Activated CD4-positive, CD25-positive, alpha-beta regulatory T cell treated with anti-CD3 and anti-CD28 coated beads, Interleukin-2, amount 50 U/mL, for 24 hours (primary cell): ENCODE measurements around the gene ZKSCAN5.
A peak's percentile ranks its signal among the peaks of the same experiment; 100 is the strongest.

Source experiments
- ATAC-seq, 2 donors: fragments of 150-1000 bp; cut with Tn5 transposase; one replicate each; pipeline ENCODE4 v1.10.0; 2021; ENCODE audit warnings: mild to moderate bottlenecking in 1 of 2, moderate library complexity in 1 of 2

The ZKSCAN5 gene

DNA sequence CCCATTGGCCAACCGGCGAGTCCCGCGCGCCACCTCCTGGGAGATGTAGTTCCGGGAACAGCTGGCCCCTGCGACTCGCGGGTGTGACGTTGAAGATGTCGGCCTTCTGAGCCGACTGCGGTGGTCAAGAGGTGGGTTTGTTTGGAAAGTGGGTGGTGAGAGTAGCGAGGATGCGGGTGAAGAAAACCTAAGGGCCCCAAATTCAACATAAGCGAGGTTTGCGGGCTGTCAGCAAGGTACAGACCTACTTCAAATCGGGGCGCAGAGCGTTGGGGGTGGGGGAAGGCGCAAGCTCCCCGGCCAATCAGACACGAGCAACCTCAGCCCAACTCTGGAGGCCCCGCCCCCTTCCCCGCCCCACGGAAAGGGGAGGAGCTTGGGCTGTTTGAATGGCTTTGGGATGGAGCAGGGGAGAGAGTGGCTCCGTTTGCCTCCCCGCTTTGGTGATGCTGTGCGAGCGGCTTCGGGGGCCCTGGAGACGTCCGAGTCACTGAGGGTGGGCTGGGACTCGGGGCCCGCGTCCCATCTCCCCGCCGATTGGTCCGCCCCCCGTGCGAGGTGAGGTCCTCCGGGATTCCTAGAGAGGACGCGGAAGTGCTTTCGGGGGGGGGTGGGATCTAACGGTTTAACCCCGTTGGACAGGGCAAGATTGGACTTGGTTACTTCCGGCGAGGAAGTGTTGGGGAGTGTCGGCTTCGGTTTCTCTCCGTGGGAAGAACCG, at the start of gene ZKSCAN5:
Gene ZKSCAN5, plus strand, starts transcription at position 60 of the 721 bp plus-strand sequence. CDS start 1,383 bp downstream, outside the sequence.
- peak; percentile 82 to 85 for ATAC-seq

DNA sequence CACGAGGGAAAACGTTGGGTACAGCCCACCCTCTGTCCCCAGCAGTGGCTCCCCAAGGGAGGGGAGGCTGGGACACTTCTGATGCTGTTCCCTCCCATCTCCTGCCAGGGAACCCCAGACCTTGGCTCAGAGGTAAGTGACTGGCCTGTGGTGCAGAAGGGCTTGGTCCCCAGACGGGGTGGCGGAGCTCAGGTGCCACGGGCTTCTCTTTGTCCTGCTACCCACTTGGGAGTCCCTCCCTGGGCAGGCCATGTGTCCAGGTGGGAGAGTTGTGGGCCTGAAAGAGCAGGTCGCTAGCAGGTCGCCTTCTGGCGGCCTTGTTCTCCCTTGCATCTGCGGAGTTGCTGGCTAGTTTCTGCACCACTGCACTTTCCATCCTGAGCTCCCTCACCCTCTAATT, 48.6 kb upstream of the ZKSCAN5 start:
- no peak for ATAC-seq

DNA sequence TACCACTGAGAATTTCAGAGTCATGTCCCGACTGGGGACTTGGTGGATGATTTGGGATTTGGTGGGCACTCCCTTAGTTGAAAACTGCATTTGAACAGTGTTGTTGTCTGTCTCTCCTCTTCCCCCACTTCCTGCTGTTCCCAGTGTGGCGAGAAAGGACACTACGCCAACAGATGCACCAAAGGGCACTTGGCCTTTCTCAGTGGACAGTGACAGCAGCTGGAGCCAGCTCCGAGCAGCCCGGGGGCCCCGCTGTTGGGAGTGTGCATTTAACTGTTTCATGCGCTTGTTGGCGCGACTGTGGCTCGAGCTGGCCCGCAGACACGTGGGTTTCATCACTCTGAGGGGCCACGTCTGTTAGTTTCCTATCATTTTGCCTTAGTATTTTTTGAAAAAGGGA, 48.2 kb upstream of the ZKSCAN5 start:
- ATAC-seq = no peak

DNA sequence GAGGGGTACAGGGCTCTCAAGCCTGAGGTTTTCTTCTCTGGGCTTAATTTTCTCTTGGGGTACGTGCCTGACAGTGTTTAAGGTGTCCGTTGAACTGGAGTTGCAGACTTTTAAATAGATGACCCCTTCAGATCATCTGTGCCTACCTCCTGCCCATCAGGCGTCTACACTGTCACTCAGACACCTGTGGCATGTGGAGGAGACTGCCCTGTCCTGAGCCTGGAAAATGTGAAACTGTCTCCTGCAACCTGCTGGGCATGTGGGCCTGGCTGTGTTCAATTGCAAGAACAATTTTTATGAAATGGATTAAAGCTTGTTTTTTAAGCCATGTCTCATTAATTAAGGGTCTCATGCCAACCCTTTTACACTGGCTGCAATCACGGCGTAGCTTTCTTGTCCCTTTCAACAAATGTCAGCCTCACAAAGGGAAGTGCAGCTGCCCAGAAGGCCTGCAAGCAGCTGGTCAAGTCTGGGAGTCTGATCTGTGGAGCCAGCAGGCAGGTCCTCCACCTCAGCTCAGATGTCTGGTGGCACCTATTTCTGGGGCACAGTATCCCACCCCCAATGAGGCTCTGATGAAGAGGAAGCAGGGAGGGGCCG, 47.3 kb upstream of the ZKSCAN5 start:
- ATAC-seq = no peak

DNA sequence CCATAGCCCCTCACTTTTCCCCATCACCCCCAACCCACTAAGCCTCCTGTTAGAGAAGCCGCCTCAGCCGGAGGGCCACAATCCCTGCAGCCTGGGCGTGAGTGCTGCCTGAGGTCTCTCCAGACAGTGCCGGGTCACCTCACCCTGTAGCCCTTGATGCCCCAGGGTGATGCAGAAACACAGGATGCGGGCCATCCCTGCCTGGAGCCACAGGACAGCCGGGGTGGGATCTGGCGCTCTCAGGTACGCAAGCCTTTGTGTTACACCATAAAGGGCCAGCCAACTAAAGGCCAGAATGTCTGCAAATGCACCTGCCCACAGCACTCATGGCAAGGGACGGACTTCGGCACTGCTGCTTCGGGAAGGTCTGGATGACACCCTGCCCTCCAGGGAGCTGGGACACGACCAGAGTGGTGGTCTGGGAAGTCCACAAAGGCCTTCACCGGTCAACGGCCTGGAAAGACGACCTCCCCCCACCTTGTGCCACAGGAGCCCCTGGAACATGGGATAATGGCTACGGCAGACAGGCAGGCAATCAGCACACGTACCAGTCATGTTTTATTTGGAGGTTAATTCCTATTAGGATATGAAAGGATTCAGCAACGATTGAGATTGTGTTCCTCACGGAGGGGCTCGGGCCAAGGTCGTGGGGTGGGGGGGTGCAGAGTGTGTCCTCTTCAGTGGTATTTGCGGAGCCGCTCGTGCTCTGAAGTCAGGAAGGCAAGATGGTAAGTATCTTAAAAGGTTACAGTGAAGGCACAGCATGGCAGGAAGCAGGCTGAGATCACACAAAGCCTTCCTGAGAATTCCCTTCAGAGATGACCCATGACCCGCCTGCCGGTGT, 46.6 kb upstream of the ZKSCAN5 start:
- ATAC-seq = no peak

DNA sequence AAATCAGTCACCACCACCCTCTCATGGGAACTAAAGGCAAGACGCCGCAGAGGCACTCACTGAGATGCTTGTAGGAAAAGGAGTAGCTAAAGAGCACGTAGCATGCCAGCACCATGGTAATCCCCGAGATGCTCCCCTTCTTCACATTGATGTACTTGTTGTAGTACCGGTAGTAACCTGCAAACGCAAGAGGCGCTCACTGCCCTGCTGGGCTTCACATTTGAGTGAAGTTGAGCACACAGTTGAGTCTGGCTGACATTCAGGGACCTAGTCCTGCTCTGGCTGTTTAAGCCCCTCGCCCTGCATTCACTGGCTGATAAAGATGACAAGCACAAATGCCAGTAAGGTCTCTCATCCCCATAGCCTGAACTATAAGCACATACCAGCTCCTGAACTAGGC, 45.4 kb upstream of the ZKSCAN5 start:
- ATAC-seq = peak; percentile 33 to 62

DNA sequence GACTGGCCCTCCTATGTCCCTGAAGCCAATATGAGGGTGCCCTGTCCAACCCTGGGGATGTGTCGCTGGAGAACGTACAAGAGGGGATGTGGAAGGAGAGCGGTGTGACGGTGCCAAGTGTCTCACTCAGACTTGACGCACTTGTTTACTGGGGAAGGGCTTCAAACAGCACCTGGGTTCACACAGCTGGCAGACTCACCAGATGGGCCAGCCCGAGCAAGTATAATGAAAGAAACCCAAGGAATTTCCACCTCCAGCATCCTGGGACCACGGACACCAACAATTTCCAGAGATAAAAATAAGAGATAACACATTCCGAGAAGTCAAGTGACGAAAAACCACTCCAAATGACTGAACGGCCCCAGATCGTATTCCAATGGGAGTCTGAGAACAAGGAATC, 43.8 kb upstream of the ZKSCAN5 start:
- ATAC-seq = no peak

DNA sequence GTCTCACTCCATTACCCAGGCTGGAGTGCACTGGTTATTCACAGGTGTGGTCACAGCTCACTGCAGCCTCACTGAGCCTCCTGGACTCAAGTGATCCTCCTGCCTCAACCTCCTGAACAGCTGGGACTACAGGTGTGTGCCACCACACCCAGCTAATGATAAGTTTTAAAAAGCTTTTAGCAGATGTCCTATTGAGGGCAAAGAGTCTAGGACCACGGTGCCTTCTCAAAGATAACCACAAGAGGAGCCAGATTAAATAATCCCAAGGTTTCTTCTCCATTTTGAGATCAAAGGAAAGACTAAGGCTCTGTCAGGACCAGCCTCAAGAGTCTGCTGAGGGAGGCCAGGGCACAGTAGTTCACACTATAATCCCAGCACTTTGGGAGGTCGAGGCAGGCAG, 43.2 kb upstream of the ZKSCAN5 start:
- ATAC-seq = no peak

DNA sequence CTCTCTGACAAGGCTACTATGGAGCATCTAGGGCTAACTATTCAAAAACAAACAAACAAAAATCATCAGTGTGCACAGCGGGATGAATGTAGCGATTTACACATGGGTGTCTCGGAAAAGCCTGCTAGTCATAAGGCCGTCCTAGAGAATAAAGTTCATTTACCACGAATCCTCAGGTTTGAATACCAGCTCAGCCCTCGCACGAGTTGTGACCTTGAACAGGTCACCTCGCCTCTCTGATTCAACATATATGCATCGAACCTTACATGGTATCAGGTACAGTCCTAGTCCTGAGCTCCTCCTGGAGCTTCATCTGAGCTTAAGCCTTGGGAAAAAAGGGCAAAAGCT, 39.1 kb upstream of the ZKSCAN5 start:
- ATAC-seq = peak in 1 of 2 donors; percentile 2

DNA sequence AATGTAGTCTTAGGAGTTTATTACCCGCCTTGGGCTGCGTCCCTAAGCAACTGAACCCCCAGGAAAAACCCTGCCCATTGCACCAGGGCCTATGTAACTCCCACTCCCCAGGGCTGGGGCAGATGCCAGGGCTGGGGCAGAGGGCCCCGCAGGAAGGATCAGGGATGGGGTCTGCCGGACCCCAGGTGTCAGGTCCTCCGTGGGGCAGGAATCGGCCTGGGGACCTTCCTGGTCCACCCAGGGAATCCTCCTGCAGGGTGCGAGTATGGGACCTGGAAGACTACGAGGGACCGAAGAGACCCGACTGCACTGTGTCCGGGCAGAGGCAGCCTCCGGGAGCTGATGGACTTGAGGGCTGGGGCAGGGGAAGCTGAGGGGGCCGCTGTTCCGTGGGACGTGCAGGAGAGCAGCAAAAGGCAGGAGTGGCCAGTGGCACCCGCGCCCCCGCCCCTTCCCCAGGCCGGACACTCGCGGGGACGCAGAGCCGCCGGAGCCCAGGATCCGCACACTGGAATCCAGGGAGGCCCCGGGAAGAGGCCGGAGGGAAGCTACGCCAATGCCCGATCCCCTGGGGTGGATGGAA, 36.0 kb upstream of the ZKSCAN5 start:
- ATAC-seq = no peak

DNA sequence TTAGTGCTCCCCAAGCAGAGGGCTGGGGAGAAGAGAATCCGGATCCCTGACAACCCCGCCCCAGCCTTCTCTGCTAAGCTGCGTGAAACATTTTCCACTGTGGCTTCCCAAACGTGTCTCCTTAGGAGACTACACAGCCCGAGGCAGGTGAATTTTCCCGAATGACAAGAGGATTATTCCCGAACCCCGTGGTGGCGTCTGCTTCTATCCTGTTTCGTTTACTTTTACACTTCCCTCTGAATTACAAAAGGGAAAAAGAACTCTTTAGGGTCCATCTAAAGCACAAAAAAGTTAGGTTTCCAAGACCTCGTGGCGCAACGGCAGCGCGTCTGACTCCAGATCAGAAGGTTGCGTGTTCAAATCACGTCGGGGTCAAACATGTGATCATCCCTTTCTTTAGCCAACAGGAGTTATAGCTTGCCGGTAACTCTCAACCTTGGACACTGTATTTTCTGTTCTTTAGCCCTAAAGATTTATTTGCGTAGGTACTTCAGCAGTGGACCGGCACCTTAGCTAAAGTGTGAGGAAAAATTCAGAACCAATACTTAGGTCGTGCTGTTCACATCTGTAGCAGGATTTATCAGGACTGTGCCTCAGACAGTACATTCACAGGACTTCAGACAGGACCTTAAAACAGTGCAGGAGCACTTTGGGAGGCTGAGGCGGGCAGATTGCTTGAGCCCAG, 34.9 kb upstream of the ZKSCAN5 start:
- no peak for ATAC-seq

DNA sequence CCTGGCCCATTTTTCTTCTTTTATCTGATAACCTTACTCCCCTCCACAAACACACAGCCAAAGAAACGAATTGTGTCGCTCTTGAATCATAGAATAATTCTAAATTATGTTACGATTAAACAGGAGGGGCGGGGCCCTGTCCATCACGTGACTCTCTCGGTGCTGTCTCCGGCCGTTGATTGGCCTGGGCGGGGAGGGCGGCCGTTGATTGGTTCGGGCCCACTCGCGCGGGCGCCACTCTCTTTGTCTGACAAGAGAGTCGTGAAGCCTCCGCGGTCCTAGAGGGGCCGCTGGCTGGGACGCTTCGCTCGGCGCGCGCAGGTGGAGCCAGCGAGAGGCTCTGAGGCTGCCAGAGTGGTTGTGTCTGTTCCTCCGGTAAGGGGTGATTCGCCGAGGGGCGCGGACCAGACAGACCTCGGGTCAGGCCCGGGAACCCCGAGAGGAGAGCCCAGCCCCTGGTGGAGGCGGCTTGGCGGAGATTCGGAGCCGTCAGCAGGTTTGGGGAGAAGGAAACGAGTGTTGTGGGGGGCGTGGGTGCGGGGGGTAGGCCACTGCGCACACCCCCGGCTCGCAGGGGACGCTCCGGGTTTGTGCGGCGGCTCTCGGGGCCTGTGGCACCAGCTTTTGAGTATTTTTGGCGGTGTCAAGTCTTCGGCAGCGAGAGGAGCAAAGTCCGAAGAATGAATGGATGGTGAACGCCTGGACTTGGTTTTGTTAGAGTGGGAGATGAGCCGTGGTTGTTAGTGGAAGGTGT, 31.7 kb upstream of the ZKSCAN5 start, which contains the start of gene ZNF789:
Gene ZNF789, plus strand, starts transcription at position 330 of the 754 bp plus-strand sequence. CDS start 3,567 bp downstream, outside the sequence.
- ATAC-seq = peak; percentile 98 to 99

DNA sequence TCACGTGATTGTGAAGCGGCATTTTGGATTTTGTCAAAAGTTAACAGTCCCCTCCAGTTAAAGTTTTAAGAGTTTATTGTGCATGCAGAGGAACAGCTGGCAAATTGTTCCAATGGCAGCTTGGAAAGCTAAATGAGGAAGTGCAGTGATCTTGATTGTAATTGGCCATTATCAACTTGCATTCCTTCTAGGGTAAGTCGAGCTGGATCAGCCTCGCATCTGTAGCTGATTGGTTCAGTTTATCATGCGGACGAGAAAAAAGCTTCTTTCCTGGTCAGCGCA, 31.2 kb upstream of the ZKSCAN5 start:
- no peak for ATAC-seq

DNA sequence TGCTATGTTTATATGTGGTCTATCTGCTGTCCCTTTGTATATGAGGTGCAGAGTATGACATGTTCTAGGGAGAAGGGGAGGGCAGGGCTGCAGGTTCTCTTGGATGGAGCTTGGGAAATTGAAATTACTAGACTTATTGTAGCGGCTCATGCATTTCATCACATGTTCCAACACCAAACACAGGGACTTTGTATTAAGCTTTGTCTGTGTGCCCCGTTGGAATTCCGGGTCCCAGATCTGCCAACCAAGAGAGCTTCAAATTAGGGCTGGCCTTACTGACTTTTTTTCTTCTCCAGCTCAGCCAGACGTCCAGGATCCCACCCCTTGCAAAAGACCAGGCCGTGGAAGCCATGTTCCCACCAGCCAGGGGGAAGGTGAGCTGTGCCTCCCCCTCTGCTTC, 28.4 kb upstream of the ZKSCAN5 start:
- ATAC-seq = no peak

DNA sequence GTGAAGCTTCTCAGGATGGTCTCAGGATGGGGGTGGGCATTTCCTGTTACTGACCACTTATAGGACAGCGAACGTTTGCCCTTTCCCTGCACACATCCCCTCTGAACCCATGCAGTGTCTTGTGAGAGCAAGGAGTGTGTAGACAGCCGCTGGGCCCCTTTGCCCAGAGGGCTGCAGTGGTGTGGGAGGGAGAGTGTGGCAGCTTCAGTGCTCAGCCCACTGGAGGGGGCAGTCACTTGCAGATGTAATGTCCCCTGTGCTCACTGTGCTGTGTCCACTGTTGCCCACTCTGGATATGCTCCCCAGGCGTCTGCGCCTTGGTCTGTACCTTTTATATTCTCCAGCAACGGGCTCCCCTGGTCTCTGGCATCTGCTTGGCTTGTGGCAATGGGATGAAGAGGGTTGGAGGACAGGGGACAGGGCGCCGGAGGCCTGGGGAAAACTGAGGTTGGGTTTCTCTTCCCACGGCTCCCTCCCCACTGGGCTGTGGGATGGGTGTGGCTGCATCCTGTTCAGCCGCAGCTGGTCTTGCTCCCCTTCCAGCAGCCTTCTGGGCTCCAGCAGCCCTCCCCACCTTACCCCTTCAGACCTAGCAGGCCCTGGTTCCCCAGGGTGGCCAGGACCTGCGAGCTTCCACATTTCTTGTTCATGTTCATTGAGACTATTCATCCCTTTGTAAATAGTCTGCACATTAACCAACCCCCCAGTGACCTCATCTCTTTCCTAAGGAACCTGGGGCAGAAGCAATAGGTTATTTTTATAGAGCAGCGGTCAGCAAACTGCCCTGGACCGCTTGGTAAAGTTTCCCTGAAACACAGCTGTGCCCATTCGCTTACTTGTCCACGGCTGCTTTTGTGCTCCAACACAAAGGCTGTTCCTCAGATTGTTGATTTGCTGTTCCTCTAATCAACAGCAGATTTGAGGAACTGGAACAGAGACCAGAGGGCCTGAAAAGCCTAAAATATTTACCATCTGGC, 25.7 kb upstream of the ZKSCAN5 start:
- ATAC-seq = no peak

DNA sequence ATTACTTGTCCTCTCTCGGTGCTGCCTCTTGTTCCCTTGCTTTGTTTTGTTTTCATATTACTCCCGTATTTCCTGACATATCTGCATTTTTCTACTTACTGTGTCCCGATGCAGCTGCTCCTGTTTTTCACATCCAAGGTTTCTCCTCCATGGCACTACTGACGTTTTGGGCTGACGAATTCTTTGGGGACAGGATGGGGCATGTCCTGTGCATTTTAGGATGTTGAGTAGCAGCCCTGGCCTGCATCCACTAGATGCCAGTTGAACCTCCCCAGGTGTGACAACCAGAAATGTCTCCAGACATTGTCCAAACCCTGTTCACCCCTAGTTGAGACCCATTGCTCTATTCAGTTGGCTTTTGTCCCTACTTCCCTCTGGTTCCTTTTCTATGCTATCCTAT, 19.4 kb upstream of the ZKSCAN5 start:
- no peak for ATAC-seq

DNA sequence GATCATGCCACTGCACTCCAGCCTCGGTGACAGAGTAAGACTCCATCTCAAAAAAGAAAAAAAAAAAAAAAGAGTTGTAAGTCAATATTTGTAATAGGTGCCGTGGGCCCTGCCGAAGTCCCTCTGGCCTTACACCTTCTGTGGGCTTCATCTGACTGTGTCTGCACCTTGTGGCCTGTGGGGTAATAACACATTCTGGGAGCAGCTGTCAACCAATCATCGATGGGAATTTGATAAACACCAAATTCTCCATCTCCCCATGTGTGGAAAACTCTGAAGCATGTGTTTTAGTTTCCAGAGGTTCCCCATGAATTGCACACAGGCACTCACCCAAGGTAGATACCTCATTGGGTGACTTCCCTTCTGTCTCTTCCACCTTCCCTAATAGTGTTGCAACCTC, 15.2 kb upstream of the ZKSCAN5 start:
- ATAC-seq = no peak

DNA sequence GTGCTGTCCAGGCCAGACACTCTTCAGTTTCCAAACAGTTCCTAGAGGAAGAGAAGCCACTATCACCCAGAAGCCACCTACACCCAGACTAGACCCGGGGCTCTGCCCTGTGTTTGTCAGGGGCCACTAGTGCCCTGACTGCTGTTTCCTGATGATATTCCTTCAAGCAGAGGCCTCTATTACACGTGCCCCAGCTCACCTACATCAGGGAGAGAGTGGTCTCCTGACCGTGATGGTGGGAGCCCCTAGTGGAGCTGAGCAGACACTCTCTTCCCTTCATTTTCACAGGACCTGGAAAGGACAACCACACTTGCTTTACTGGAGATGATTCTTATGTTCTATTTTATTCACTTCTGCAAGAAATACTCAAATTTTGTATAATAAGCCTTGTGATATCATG, 13.6 kb upstream of the ZKSCAN5 start:
- ATAC-seq = no peak

DNA sequence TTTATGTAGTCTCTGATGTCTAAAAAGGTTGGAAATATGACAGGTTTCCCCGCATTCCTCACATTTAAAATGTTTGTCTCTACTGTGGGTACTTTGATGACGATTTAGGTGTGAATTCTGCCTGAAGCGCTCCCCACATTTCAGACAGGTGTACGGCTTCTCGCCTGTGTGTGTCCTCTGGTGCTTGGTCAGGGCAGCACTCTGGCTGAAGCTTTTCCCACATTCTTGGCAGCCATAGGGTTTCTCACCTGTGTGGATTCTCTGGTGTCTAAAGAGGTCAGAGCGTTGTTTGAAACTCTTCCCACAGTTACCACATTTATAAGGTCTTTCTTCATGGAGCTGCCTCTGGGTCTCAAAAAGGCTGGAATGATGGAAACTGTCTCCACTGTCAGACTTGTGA, 10.6 kb upstream of the ZKSCAN5 start:
- no peak for ATAC-seq

DNA sequence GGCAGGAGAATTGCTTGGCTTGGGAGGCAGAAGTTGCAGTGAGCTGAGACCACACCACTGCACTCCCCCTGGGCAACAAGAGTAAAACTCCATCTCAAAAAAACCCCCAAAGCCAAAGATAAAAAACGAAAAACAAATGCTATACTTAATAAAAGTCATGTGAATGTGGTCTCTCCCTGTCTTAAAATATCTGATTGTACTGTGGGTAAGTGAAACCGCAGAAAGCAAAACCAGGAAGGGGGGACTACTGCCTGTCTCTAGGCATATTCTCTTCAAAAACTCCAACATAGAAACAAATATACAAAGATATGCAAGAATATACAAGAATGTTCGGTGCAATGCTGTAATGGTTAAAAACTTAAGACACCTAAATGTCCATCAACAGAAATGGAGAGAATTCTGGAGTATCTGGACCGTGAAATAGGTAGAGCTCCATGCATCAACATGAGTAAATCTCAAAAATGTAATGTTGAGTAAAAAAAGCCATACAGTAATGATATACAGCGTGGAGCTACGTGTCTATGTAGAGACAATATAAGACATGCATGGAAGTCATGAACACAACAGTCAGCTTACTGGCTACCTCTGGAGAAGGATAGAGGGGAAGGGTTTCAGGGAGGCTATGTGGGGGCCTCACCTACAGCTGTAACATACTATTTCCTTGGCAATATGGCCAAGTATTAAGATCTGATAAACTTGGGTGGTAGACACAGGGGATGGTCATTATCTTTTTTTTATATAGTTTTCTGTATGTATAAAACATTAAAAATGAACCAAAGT, 6.5 kb upstream of the ZKSCAN5 start:
- no peak for ATAC-seq
